Neural cell (in vitro differentiated cells): ENCODE results near the gene CFAP99. TPM values are rescaled to one million over a fixed set of nuclear protein-coding genes. Genes with fewer than 3 reads are reported as not detected.

Experiments used
- H2AFZ ChIP-seq: fragments of 200-600, 300-800 bp; sonication (generic), shearing (Covaris generic); 2 replicates; pipeline ENCODE4 v1.6.0; 2014; ENCODE audit warnings: low read depth, mild to moderate bottlenecking, antibody characterized with exemption, low read length, moderate library complexity
- H3F3A ChIP-seq: fragments of 200-600 bp; shearing (Covaris generic); 2 replicates; pipeline ENCODE4 v1.6.1; 2016; ENCODE audit warnings: mild to moderate bottlenecking, moderate library complexity, mixed read lengths, antibody characterized with exemption, low read length; ENCODE audit not compliant: insufficient read depth, poor library complexity, severe bottlenecking
- H3K27ac ChIP-seq: fragments of 200-600, 300-800 bp; sonication (generic), shearing (Covaris generic); 2 replicates; pipeline ENCODE4 v1.5.1; 2014; ENCODE audit warnings: mild to moderate bottlenecking, low read length, moderate library complexity
- H3K27me3 ChIP-seq: fragments of 300-800, 200-600 bp; sonication (generic), shearing (Covaris generic); 2 replicates; pipeline ENCODE4 v1.6.0; 2014; ENCODE audit warnings: mild to moderate bottlenecking, low read depth, low read length, moderate library complexity; ENCODE audit not compliant: insufficient read depth
- H3K36me3 ChIP-seq: fragments of 300-800, 200-600 bp; sonication (generic), shearing (Covaris generic); 2 replicates; pipeline ENCODE4 v1.5.1; 2014; ENCODE audit warnings: mild to moderate bottlenecking, antibody characterized with exemption, low read length, moderate library complexity; ENCODE audit not compliant: insufficient read depth
- H3K4me2 ChIP-seq: fragments of 300-800, 200-600 bp; sonication (generic), shearing (Covaris generic); 2 replicates; pipeline ENCODE4 v1.6.0; 2014; ENCODE audit warnings: mild to moderate bottlenecking, low read length
- H3K4me3 ChIP-seq: fragments of 300-800, 200-600 bp; sonication (generic), shearing (Covaris generic); 2 replicates; pipeline ENCODE4 v1.5.1; 2014; ENCODE audit warnings: mild to moderate bottlenecking, low read length, moderate library complexity
- H3K79me2 ChIP-seq: fragments of 200-600 bp; shearing (Covaris generic); replicated peaks from 2 replicates; pipeline ENCODE4 v1.6.0; 2014; ENCODE audit warnings: mild to moderate bottlenecking, low read length, moderate library complexity; ENCODE audit not compliant: insufficient read depth
- H3K9ac ChIP-seq: fragments of 300-800, 200-600 bp; sonication (generic), shearing (Covaris generic); 2 replicates; pipeline ENCODE4 v1.6.1; 2016; ENCODE audit warnings: mild to moderate bottlenecking, low read length, mixed read lengths
- H3K9me2 ChIP-seq: fragments of 200-600 bp; shearing (Covaris generic); 2 replicates; pipeline ENCODE4 v1.6.1; 2016; ENCODE audit warnings: mild to moderate bottlenecking, low read length, mixed read lengths; ENCODE audit not compliant: insufficient read depth
- H3K9me3 ChIP-seq: fragments of 200-600, 300-800 bp; sonication (generic), shearing (Covaris generic); 2 replicates; pipeline ENCODE4 v1.6.1; 2016; ENCODE audit warnings: mild to moderate bottlenecking, mixed run types, low read length, moderate library complexity, mixed read lengths
- H4K20me1 ChIP-seq: fragments of 200-600 bp; shearing (Covaris generic); 2 replicates; pipeline ENCODE4 v1.6.1; 2016; ENCODE audit warnings: mild to moderate bottlenecking, mixed run types; ENCODE audit not compliant: insufficient read depth
- EP300 ChIP-seq: fragments of 450-650 bp; conservative IDR thresholded peaks from 2 replicates; pipeline ENCODE4 v1.6.1; 2014; ENCODE audit warnings: antibody characterized with exemption, mild to moderate bottlenecking, moderate library complexity; ENCODE audit not compliant: poor library complexity, severe bottlenecking
- EZH2 ChIP-seq: fragments of 200-600, 300-800 bp; shearing (Covaris generic), sonication (generic); IDR thresholded peaks from 2 replicates; pipeline ENCODE4 v1.6.1; 2014; ENCODE audit warnings: antibody characterized with exemption, low read length, borderline replicate concordance, mild to moderate bottlenecking; ENCODE audit not compliant: insufficient read depth, poor library complexity, severe bottlenecking
- MXI1 ChIP-seq: fragments of 450-650 bp; conservative IDR thresholded peaks from 2 replicates; pipeline ENCODE4 v1.6.1; 2014; ENCODE audit warnings: antibody characterized with exemption, mild to moderate bottlenecking; ENCODE audit not compliant: poor library complexity, severe bottlenecking
- POLR2AphosphoS5 ChIP-seq: IDR thresholded peaks from 2 replicates; pipeline ENCODE4 v1.6.1; 2012
- RAD21 ChIP-seq: fragments of 450-650 bp; conservative IDR thresholded peaks from 2 replicates; pipeline ENCODE4 v1.6.1; 2014; ENCODE audit warnings: antibody characterized with exemption, mild to moderate bottlenecking, moderate library complexity
- SMC3 ChIP-seq: fragments of 450-650 bp; conservative IDR thresholded peaks from 2 replicates; pipeline ENCODE4 v1.6.1; 2014; ENCODE audit warnings: antibody characterized with exemption, mild to moderate bottlenecking, moderate library complexity; ENCODE audit not compliant: poor library complexity
- TAF1 ChIP-seq: IDR thresholded peaks from 2 replicates; pipeline ENCODE4 v1.6.1; 2012; ENCODE audit warnings: low read depth
- polyA plus RNA-seq: library from polyadenylated mRNA; depleted of rRNA; stranded (reverse); fragments of >200 nt; gene quantifications from 2 replicates; pipeline ENCODE4 v1.2.3, GENCODE V29; 2014
- TF ChIP-seq, protein P1 (sequence below): fragments of 450-650 bp; IDR thresholded peaks from 2 replicates; pipeline ENCODE4 v1.5.1; 2014; ENCODE audit warnings: antibody characterized with exemption, mild to moderate bottlenecking, moderate library complexity; ENCODE audit not compliant: poor library complexity, severe bottlenecking
- TF ChIP-seq, protein P2 (sequence below): IDR thresholded peaks from 2 replicates; pipeline ENCODE4 v1.6.1; 2012; ENCODE audit warnings: borderline replicate concordance

Gene CFAP99
- polyA plus RNA-seq, 1 donor from 2014 or later, result not detected

DNA sequence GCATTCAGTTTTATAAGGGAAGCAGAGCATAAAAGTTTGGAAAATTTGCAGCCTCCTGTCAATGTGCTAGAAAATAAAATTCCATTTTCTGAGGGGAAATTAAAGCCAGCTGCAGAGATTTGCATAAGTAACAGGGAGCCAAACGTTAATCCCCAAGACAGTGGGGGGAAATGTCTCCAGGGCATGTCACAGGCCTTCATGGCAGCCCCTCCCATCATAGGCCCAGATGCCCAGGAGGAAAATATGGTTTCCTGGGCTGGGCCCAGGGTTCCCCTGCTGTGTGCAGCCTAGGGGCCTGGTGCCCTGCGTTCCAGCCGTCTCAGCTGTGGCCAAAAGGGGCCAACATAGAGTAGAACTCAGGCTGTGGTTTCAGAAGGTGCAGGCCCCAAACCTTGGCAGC is 59.5 kb downstream of the CFAP99 start:
- TF ChIP-seq SMC3, result no peak
- H3K27me3 ChIP-seq, result no peaks in the 10 kb centered on the region
- no peaks in the 10 kb centered on the region for H3K9me2 ChIP-seq
- no peak overlapping the region for H3K27ac ChIP-seq
- H3K4me2 ChIP-seq, result no peak overlapping the region
- H3K79me2 ChIP-seq, result peaks cover 86% of the 10 kb centered on the region
- H2AFZ ChIP-seq, result no peak overlapping the region
- no peaks in the 10 kb centered on the region for H3K9me3 ChIP-seq
- H3K4me3 ChIP-seq, result no peak overlapping the region
- peaks cover 8% of the 10 kb centered on the region for H4K20me1 ChIP-seq
- H3F3A ChIP-seq, result no peaks in the 10 kb centered on the region
- no peak overlapping the region for H3K9ac ChIP-seq
- no peaks in the 10 kb centered on the region for H3K36me3 ChIP-seq

DNA sequence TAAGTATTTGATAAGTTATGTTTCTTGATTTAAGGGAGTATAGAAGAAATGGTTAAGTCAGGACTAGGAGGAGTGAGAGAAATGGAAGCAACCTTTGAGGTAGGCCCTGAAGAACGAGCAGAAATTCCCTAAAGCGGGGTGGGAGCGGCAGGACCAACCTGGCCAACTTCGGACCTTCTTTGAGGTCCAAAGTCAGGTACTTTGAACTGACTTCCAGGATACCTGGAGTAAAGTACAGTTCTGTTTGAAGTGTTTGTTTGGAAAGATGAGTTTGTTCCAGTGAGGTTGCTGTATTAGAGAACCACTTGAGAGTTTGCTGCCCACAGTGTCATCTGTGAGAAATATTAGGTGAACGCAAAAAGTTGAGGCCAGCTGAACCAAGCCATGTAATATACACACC is 61.9 kb downstream of the CFAP99 start:
- Histone ChIP-seq H3K4me3 (no peak overlapping the region), H3K36me3 (no peaks in the 10 kb centered on the region), H3K27ac (no peak overlapping the region), H3K9me2 (no peaks in the 10 kb centered on the region), H3K4me2 (no peak overlapping the region), H3K9ac (no peak overlapping the region), H3K79me2 (peaks cover 89% of the 10 kb centered on the region), H3K9me3 (no peaks in the 10 kb centered on the region), H2AFZ (no peak overlapping the region), H3F3A (no peaks in the 10 kb centered on the region), H4K20me1 (peaks cover 15% of the 10 kb centered on the region), H3K27me3 (no peaks in the 10 kb centered on the region)
- TF ChIP-seq EZH2, result no peak
- TF ChIP-seq TAF1, result no peak
- no peak for TF ChIP-seq POLR2AphosphoS5
- no peak for TF ChIP-seq RAD21
- no peak for TF ChIP-seq MXI1
- TF ChIP-seq EP300, result no peak

DNA sequence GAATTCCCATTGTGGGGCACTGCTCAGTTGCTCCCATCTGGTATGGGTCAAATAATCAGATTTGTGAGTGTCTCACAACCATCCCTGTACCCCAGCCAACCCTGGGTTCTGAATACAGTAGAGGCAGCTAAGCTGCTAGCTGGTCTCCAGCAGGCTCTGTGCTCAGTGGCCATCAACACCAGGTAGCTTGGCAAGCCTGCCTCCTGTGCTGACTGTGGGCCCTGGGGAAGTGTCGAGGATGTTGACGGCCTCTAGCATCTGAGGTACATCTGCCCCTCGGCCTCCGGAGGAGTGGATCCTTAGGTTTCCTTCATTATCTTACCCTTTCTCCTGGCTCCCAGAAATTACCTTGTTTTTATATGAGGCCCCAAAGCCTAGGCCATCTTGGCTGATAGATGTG is 63.4 kb downstream of the CFAP99 start:
- H2AFZ ChIP-seq, result no peak overlapping the region
- no peak overlapping the region for H3K4me2 ChIP-seq
- peaks cover 15% of the 10 kb centered on the region for H4K20me1 ChIP-seq
- no peaks in the 10 kb centered on the region for H3K36me3 ChIP-seq
- no peaks in the 10 kb centered on the region for H3K9me3 ChIP-seq
- peaks cover 88% of the 10 kb centered on the region for H3K79me2 ChIP-seq
- H3K27me3 ChIP-seq, result no peaks in the 10 kb centered on the region
- H3K9ac ChIP-seq, result no peak overlapping the region
- H3K9me2 ChIP-seq, result no peaks in the 10 kb centered on the region
- no peak overlapping the region for H3K27ac ChIP-seq
- no peak for TF ChIP-seq EZH2
- TF ChIP-seq RAD21, result no peak
- TF ChIP-seq, protein P1, sequence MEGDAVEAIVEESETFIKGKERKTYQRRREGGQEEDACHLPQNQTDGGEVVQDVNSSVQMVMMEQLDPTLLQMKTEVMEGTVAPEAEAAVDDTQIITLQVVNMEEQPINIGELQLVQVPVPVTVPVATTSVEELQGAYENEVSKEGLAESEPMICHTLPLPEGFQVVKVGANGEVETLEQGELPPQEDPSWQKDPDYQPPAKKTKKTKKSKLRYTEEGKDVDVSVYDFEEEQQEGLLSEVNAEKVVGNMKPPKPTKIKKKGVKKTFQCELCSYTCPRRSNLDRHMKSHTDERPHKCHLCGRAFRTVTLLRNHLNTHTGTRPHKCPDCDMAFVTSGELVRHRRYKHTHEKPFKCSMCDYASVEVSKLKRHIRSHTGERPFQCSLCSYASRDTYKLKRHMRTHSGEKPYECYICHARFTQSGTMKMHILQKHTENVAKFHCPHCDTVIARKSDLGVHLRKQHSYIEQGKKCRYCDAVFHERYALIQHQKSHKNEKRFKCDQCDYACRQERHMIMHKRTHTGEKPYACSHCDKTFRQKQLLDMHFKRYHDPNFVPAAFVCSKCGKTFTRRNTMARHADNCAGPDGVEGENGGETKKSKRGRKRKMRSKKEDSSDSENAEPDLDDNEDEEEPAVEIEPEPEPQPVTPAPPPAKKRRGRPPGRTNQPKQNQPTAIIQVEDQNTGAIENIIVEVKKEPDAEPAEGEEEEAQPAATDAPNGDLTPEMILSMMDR, result no peak
- no peak for TF ChIP-seq SMC3
- TF ChIP-seq, protein P2, sequence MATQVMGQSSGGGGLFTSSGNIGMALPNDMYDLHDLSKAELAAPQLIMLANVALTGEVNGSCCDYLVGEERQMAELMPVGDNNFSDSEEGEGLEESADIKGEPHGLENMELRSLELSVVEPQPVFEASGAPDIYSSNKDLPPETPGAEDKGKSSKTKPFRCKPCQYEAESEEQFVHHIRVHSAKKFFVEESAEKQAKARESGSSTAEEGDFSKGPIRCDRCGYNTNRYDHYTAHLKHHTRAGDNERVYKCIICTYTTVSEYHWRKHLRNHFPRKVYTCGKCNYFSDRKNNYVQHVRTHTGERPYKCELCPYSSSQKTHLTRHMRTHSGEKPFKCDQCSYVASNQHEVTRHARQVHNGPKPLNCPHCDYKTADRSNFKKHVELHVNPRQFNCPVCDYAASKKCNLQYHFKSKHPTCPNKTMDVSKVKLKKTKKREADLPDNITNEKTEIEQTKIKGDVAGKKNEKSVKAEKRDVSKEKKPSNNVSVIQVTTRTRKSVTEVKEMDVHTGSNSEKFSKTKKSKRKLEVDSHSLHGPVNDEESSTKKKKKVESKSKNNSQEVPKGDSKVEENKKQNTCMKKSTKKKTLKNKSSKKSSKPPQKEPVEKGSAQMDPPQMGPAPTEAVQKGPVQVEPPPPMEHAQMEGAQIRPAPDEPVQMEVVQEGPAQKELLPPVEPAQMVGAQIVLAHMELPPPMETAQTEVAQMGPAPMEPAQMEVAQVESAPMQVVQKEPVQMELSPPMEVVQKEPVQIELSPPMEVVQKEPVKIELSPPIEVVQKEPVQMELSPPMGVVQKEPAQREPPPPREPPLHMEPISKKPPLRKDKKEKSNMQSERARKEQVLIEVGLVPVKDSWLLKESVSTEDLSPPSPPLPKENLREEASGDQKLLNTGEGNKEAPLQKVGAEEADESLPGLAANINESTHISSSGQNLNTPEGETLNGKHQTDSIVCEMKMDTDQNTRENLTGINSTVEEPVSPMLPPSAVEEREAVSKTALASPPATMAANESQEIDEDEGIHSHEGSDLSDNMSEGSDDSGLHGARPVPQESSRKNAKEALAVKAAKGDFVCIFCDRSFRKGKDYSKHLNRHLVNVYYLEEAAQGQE, result no peak
- TF ChIP-seq EP300, result no peak
- TF ChIP-seq POLR2AphosphoS5, result no peak
- TF ChIP-seq MXI1, result no peak
- no peak for TF ChIP-seq TAF1
- no peak overlapping the region for H3K4me3 ChIP-seq
- no peaks in the 10 kb centered on the region for H3F3A ChIP-seq
